GM23338 (cell line): ENCODE measurements around the gene S100A8. TPM values are rescaled to one million over a fixed set of nuclear protein-coding genes. Genes with fewer than 3 reads are reported as not detected.

Source experiments
- ATAC-seq: fragments of 200-7000 bp; cut with Tn5 transposase; 3 replicates; pipeline ENCODE4 v1.9.1; 2020
- DNase-seq: peaks from one replicate; pipeline ENCODE4 v3.0.0-alpha.2; 2015; ENCODE audit warnings: low spot score
- H2AFZ ChIP-seq: fragments of 200-600 bp; sonication (generic); 2 replicates; pipeline ENCODE4 v1.8.0; 2016; ENCODE audit warnings: antibody characterized with exemption, mild to moderate bottlenecking, moderate library complexity
- H3F3A ChIP-seq: fragments of 200-600 bp; sonication (generic); replicated peaks from 2 replicates; pipeline ENCODE4 v1.8.0; 2017; ENCODE audit warnings: antibody characterized with exemption, mixed run types, low read depth
- H3K27ac ChIP-seq: fragments of 200-600 bp; sonication (generic); 2 replicates; pipeline ENCODE4 v1.6.1; 2016; ENCODE audit warnings: low read depth
- H3K27me3 ChIP-seq: fragments of 200-600 bp; sonication (generic); 2 replicates; pipeline ENCODE4 v1.8.0; 2016; ENCODE audit warnings: mild to moderate bottlenecking, mixed run types, moderate library complexity; ENCODE audit not compliant: insufficient read depth
- H3K36me3 ChIP-seq: fragments of 200-600 bp; sonication (generic); 2 replicates; pipeline ENCODE4 v1.8.0; 2016; ENCODE audit warnings: mild to moderate bottlenecking; ENCODE audit not compliant: insufficient read depth
- H3K4me1 ChIP-seq: fragments of 200-600 bp; sonication (generic); 2 replicates; pipeline ENCODE4 v1.8.0; 2016; ENCODE audit warnings: mild to moderate bottlenecking, moderate library complexity; ENCODE audit not compliant: insufficient read depth
- H3K4me2 ChIP-seq: fragments of 200-600 bp; sonication (generic); 2 replicates; pipeline ENCODE4 v1.7.1; 2017; ENCODE audit warnings: mixed run types
- H3K4me3 ChIP-seq: fragments of 200-600 bp; sonication (generic); 2 replicates; pipeline ENCODE4 v1.6.1; 2016; ENCODE audit warnings: mixed run types
- H3K79me2 ChIP-seq: fragments of 200-600 bp; sonication (generic); replicated peaks from 2 replicates; pipeline ENCODE4 v1.8.0; 2017; ENCODE audit warnings: mild to moderate bottlenecking; ENCODE audit not compliant: insufficient read depth
- H3K9me2 ChIP-seq: fragments of 200-600 bp; sonication (generic); 2 replicates; pipeline ENCODE4 v1.8.0; 2017; ENCODE audit not compliant: insufficient read depth
- H4K20me1 ChIP-seq: fragments of 200-600 bp; sonication (generic); replicated peaks from 2 replicates; pipeline ENCODE4 v1.8.0; 2017; ENCODE audit warnings: mild to moderate bottlenecking; ENCODE audit not compliant: insufficient read depth
- H3K27ac Mint-ChIP-seq: 2 replicates; pipeline ENCODE4 v1.8.0; 2020; ENCODE audit warnings: inconsistent platforms, mild to moderate bottlenecking, moderate library complexity, mixed read lengths
- H3K27me3 Mint-ChIP-seq: 3 replicates; pipeline ENCODE4 v1.8.0; 2022; ENCODE audit warnings: low read depth, mild to moderate bottlenecking, moderate library complexity, mixed read lengths, inconsistent platforms; ENCODE audit not compliant: insufficient read depth, poor library complexity
- H3K36me3 Mint-ChIP-seq: 3 replicates; pipeline ENCODE4 v1.8.0; 2021; ENCODE audit warnings: low read depth, mild to moderate bottlenecking, inconsistent platforms, moderate library complexity, mixed read lengths
- H3K4me1 Mint-ChIP-seq: 3 replicates; pipeline ENCODE4 v1.8.0; 2020; ENCODE audit warnings: mild to moderate bottlenecking, inconsistent platforms, mixed read lengths
- H3K4me3 Mint-ChIP-seq: 3 replicates; pipeline ENCODE4 v1.8.0; 2021; ENCODE audit warnings: moderate library complexity, mild to moderate bottlenecking, inconsistent platforms, mixed read lengths
- H3K9me3 Mint-ChIP-seq: 3 replicates; pipeline ENCODE4 v1.8.0; 2020; ENCODE audit warnings: moderate library complexity, mild to moderate bottlenecking, inconsistent platforms, mixed read lengths
- NANOG ChIP-seq: IDR thresholded peaks from 2 replicates; pipeline ENCODE4 v1.6.1; 2016; ENCODE audit warnings: antibody characterized with exemption, borderline replicate concordance
- polyA plus RNA-seq: library from polyadenylated mRNA; unstranded; fragments of >200 nt; fragmentation: Nextera tagmentation; extraction: Ambion mirVana; gene quantifications from 2 replicates; pipeline ENCODE4 v1.2.1, GENCODE V29; 2016
- total RNA-seq: library from RNA; depleted of rRNA; stranded (reverse); fragments of >200 nt; shearing (Covaris generic); gene quantifications from 2 replicates; pipeline ENCODE4 v1.2.3, GENCODE V29; 2014
- TF ChIP-seq, protein P1 (sequence below): fragments of 250-450 bp; sonication (Bioruptor Pico); IDR thresholded peaks from 2 replicates; pipeline ENCODE4 v1.5.0; 2020; ENCODE audit warnings: mild to moderate bottlenecking, moderate library complexity
- TF ChIP-seq, protein P2 (sequence below): IDR thresholded peaks from one replicate; pipeline ENCODE4 v1.6.1; 2018; ENCODE audit warnings: antibody characterized with exemption; ENCODE audit not compliant: unreplicated experiment

S100A8 gene
- total and polyA plus RNA-seq, 2 experiments from 2014 or later, result not detected

DNA sequence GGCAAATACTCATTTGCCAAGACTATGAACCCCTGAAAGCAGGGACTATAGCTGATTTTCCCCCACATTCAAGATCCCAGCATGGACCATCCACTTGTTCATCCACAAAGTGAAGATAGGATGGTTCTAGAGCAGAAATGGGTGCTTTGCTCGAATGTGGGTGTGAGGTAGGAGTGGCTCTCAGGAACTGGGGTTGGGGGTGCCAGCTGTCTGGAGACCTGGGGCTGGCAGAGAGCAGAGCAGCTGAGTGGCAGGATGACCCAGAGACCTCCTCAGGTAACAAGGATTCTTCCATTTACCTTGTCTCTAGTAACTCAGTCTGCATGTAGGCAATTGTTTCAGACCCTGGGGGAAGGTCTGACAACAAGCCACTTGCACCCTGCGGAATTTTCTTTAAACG lies 27.2 kb downstream of the S100A8 start:
- Histone ChIP-seq H3K4me1 (no peaks in the 10 kb centered on the region), H3F3A (no peaks in the 10 kb centered on the region), H3K4me2 (no peak overlapping the region), H3K9me2 (no peaks in the 10 kb centered on the region; the same call in 1 of the 2 replicates), H3K27ac (no peak overlapping the region), H3K36me3 (no peaks in the 10 kb centered on the region), H4K20me1 (no peaks in the 10 kb centered on the region), H2AFZ (no peak overlapping the region), H3K4me3 (no peak overlapping the region), H3K79me2 (no peaks in the 10 kb centered on the region), H3K27me3 (no peaks in the 10 kb centered on the region)
- TF ChIP-seq, protein P1, sequence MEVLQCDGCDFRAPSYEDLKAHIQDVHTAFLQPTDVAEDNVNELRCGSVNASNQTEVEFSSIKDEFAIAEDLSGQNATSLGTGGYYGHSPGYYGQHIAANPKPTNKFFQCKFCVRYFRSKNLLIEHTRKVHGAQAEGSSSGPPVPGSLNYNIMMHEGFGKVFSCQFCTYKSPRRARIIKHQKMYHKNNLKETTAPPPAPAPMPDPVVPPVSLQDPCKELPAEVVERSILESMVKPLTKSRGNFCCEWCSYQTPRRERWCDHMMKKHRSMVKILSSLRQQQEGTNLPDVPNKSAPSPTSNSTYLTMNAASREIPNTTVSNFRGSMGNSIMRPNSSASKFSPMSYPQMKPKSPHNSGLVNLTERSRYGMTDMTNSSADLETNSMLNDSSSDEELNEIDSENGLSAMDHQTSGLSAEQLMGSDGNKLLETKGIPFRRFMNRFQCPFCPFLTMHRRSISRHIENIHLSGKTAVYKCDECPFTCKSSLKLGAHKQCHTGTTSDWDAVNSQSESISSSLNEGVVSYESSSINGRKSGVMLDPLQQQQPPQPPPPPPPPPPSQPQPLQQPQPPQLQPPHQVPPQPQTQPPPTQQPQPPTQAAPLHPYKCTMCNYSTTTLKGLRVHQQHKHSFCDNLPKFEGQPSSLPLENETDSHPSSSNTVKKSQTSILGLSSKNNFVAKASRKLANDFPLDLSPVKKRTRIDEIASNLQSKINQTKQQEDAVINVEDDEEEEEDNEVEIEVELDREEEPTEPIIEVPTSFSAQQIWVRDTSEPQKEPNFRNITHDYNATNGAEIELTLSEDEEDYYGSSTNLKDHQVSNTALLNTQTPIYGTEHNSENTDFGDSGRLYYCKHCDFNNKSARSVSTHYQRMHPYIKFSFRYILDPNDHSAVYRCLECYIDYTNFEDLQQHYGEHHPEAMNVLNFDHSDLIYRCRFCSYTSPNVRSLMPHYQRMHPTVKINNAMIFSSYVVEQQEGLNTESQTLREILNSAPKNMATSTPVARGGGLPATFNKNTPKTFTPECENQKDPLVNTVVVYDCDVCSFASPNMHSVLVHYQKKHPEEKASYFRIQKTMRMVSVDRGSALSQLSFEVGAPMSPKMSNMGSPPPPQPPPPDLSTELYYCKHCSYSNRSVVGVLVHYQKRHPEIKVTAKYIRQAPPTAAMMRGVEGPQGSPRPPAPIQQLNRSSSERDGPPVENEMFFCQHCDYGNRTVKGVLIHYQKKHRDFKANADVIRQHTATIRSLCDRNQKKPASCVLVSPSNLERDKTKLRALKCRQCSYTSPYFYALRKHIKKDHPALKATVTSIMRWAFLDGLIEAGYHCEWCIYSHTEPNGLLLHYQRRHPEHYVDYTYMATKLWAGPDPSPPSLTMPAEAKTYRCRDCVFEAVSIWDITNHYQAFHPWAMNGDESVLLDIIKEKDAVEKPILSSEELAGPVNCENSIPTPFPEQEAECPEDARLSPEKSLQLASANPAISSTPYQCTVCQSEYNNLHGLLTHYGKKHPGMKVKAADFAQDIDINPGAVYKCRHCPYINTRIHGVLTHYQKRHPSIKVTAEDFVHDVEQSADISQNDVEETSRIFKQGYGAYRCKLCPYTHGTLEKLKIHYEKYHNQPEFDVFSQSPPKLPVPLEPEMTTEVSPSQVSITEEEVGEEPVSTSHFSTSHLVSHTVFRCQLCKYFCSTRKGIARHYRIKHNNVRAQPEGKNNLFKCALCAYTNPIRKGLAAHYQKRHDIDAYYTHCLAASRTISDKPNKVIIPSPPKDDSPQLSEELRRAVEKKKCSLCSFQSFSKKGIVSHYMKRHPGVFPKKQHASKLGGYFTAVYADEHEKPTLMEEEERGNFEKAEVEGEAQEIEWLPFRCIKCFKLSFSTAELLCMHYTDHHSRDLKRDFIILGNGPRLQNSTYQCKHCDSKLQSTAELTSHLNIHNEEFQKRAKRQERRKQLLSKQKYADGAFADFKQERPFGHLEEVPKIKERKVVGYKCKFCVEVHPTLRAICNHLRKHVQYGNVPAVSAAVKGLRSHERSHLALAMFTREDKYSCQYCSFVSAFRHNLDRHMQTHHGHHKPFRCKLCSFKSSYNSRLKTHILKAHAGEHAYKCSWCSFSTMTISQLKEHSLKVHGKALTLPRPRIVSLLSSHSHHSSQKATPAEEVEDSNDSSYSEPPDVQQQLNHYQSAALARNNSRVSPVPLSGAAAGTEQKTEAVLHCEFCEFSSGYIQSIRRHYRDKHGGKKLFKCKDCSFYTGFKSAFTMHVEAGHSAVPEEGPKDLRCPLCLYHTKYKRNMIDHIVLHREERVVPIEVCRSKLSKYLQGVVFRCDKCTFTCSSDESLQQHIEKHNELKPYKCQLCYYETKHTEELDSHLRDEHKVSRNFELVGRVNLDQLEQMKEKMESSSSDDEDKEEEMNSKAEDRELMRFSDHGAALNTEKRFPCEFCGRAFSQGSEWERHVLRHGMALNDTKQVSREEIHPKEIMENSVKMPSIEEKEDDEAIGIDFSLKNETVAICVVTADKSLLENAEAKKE, result no peak
- TF ChIP-seq, protein P2, sequence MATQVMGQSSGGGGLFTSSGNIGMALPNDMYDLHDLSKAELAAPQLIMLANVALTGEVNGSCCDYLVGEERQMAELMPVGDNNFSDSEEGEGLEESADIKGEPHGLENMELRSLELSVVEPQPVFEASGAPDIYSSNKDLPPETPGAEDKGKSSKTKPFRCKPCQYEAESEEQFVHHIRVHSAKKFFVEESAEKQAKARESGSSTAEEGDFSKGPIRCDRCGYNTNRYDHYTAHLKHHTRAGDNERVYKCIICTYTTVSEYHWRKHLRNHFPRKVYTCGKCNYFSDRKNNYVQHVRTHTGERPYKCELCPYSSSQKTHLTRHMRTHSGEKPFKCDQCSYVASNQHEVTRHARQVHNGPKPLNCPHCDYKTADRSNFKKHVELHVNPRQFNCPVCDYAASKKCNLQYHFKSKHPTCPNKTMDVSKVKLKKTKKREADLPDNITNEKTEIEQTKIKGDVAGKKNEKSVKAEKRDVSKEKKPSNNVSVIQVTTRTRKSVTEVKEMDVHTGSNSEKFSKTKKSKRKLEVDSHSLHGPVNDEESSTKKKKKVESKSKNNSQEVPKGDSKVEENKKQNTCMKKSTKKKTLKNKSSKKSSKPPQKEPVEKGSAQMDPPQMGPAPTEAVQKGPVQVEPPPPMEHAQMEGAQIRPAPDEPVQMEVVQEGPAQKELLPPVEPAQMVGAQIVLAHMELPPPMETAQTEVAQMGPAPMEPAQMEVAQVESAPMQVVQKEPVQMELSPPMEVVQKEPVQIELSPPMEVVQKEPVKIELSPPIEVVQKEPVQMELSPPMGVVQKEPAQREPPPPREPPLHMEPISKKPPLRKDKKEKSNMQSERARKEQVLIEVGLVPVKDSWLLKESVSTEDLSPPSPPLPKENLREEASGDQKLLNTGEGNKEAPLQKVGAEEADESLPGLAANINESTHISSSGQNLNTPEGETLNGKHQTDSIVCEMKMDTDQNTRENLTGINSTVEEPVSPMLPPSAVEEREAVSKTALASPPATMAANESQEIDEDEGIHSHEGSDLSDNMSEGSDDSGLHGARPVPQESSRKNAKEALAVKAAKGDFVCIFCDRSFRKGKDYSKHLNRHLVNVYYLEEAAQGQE, result no peak
- no peak for TF ChIP-seq NANOG
- Mint-ChIP-seq H3K9me3 (no peaks in the 10 kb centered on the region), H3K27ac (no peak overlapping the region), H3K27me3 (peaks cover 4% of the 10 kb centered on the region), H3K4me3 (no peak overlapping the region), H3K36me3 (no peaks in the 10 kb centered on the region), H3K4me1 (no peaks in the 10 kb centered on the region)
- no peak for DNase-seq
- ATAC-seq, result no peak
